ENCODE results near the gene TMX1.

DNA sequence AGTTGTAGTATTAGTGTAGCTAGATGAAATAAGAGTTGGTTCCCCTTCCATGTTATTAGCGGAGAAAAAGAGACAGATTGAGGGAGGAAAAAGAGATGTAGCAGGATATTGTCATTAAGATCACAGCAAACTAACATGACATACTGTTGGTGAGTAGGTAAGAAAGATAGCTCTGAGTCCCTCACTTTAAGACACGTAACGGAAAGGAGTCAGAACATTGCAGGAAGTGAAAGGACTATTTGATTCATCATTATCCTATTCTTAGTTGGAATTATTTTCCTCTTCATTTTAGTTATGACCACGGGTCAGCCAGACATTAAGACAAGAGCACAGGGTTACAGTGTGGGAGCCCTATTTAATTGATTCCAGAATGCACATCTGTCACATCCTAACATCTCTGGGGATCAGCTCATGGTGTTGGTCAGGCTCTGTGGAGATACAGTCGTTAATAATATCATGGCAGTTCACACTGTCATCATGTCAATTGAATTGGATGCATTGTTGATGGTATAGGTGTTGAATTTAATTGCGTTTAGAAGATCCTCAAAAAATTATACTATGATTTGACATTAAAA, 55.0 kb downstream of the TMX1 start:
- TF ChIP-seq, protein P1, sequence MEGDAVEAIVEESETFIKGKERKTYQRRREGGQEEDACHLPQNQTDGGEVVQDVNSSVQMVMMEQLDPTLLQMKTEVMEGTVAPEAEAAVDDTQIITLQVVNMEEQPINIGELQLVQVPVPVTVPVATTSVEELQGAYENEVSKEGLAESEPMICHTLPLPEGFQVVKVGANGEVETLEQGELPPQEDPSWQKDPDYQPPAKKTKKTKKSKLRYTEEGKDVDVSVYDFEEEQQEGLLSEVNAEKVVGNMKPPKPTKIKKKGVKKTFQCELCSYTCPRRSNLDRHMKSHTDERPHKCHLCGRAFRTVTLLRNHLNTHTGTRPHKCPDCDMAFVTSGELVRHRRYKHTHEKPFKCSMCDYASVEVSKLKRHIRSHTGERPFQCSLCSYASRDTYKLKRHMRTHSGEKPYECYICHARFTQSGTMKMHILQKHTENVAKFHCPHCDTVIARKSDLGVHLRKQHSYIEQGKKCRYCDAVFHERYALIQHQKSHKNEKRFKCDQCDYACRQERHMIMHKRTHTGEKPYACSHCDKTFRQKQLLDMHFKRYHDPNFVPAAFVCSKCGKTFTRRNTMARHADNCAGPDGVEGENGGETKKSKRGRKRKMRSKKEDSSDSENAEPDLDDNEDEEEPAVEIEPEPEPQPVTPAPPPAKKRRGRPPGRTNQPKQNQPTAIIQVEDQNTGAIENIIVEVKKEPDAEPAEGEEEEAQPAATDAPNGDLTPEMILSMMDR (IDR thresholded peaks at IDR 0.05) = no peak
- no peak for TF ChIP-seq POLR2A (IDR thresholded peaks at IDR 0.05)
